K562 (cell line): ENCODE results near the gene TEX48. TPM values are rescaled to one million over a fixed set of nuclear protein-coding genes. Genes with fewer than 3 reads are reported as not detected.

Experiments used
- ATF3 ChIP-seq, 2 experiments: fragments of 450-650 bp in 1 of 2; sonication (generic) in 1 of 2; formaldehyde crosslinking in 1 of 2; IDR thresholded peaks in 1 of 2; conservative IDR thresholded peaks in 1 of 2; 2 replicates each; pipeline versions ENCODE4 v1.6.1 to v1.8.1; 2016 to 2023; ENCODE audit warnings: mild to moderate bottlenecking in 2 of 2, moderate library complexity in 2 of 2, inconsistent platforms in 1 of 2, missing genetic modification reagents in 1 of 2
- ESRRB ChIP-seq: fragments of 250-450 bp; sonication (Bioruptor Pico); IDR thresholded peaks from 2 replicates; pipeline ENCODE4 v1.5.0; 2020; ENCODE audit warnings: mild to moderate bottlenecking, moderate library complexity, borderline replicate concordance
- HDAC8 ChIP-seq: fragments of 450-650 bp; IDR thresholded peaks from 2 replicates; pipeline ENCODE4 v1.6.1; 2016; ENCODE audit warnings: mild to moderate bottlenecking, missing genetic modification characterization, moderate library complexity, missing compliant biosample characterization
- ZNF146 ChIP-seq: IDR thresholded peaks from one replicate; pipeline ENCODE4 v1.6.1; 2018; ENCODE audit warnings: missing compliant biosample characterization; ENCODE audit not compliant: unreplicated experiment
- ZNF232 ChIP-seq: sonication (generic); formaldehyde crosslinking; IDR thresholded peaks from 2 replicates; pipeline ENCODE4 v1.8.0; 2022; ENCODE audit warnings: mild to moderate bottlenecking, missing genetic modification reagents
- ZNF707 ChIP-seq: fragments of 250-450 bp; sonication (Bioruptor Pico); conservative IDR thresholded peaks from 2 replicates; pipeline ENCODE4 v1.8.0; 2022; ENCODE audit warnings: inconsistent platforms, mild to moderate bottlenecking, moderate library complexity
- ZNF740 ChIP-seq, 3 experiments: fragments of 200-800 bp in 1 of 3; sonication (Bioruptor generic) in 1 of 3; sonication (generic) in 1 of 3; formaldehyde crosslinking in 1 of 3; IDR thresholded peaks; 2 replicates each; pipeline versions ENCODE4 v1.6.1 to v1.8.0; 2016 to 2022; ENCODE audit warnings: mild to moderate bottlenecking in 2 of 3, missing compliant biosample characterization in 2 of 3, missing genetic modification characterization in 2 of 3, missing genetic modification reagents in 1 of 3
- ZNF75A ChIP-seq: fragments of 450-650 bp; formaldehyde crosslinking; IDR thresholded peaks from 2 replicates; pipeline ENCODE4 v1.4.0; 2020; ENCODE audit warnings: mild to moderate bottlenecking
- polyA plus RNA-seq, 8 experiments: library from polyadenylated mRNA; depleted of rRNA in 4 of 8; stranded (reverse) in 5 of 8; unstranded in 3 of 8; fragments of >200 nt; fragmentation: Nextera tagmentation in 2 of 8; fragmentation: Illumina TruSeq in 1 of 8; extraction: Ambion mirVana in 2 of 8; extraction: Trizol in 1 of 8; gene quantifications; 2 replicates each; pipeline versions ENCODE4 v1.2.1 to v1.2.3, GENCODE V29; 2011 to 2014; ENCODE audit warnings: inconsistent platforms in 1 of 8, missing spikeins in 1 of 8
- total RNA-seq, 7 experiments: library from RNA; depleted of rRNA in 6 of 7; stranded (reverse); fragments of >200 nt in 6 of 7; fragmentation: Illumina TruSeq in 2 of 7; extraction: Trizol in 2 of 7; gene quantifications; 2 replicates each; pipeline versions ENCODE4 v1.2.1 to v1.2.3, GENCODE V29; 2011 to 2021; ENCODE audit warnings: low replicate concordance in 1 of 7

The TEX48 gene
- total and polyA plus RNA-seq, 9 of the 15 experiments (the other 6 are each of a cell fraction or from before 2014, with no cell fraction given), result not detected

DNA sequence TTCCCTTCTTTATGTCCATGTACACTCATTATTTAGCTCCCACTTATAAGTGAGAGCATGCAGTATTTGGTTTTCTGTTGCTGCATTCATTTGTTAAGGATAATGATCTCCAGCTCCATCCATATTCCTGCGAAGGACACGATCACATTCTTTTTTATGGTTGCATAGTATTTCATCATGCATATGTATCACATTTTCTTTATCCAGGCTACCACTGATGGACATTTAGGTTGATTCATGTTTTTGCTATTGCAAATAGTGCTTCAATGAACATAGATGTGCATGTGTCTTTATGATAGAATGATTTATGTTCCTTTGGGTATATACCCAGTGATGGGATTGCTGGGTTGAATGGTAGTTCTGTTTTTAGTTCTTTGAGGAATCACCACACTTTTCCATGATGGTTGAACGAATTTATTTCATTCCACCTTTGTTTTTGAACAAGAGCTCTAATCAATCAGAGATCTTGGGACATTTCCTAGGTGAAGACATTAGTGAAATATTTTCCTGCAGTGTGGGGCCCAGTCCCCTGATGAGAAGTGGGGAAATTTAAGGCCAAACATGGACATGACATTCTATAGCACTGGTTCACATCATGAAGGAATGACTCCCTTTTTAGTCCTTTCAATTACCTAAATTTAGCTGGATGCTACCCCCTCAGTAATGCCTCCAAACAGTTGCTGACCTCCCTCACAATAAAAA, 7.1 kb upstream of the TEX48 start (continued):
- no peak for TF ChIP-seq ZNF740 (CRISPR knock-in tag; IDR thresholded peaks at IDR 0.05)
- TF ChIP-seq ZNF740 (tag; IDR thresholded peaks at IDR 0.05), result no peak
- no peak for TF ChIP-seq ZNF75A
- TF ChIP-seq ZNF232 (CRISPR knock-in tag), result no peak
- TF ChIP-seq ATF3 (IDR thresholded peaks at IDR 0.05), result peak; percentile 22; the same call in 1 of the 2 replicates
- TF ChIP-seq ATF3 (CRISPR knock-in tag; conservative IDR thresholded peaks at IDR 0.05), result no peak
- TF ChIP-seq ESRRB (CRISPR knock-in tag), result no peak
- peak; percentile 25 for TF ChIP-seq ZNF146 (CRISPR knock-in tag)
- no peak for TF ChIP-seq HDAC8 (tag)
- TF ChIP-seq ZNF707 (CRISPR knock-in tag), result no peak
